A549 (cell line): ENCODE results near the gene DOCK6. TPM values are rescaled to one million over a fixed set of nuclear protein-coding genes. Genes with fewer than 3 reads are reported as not detected.

ENCODE experiments used
- ATAC-seq, 2 experiments: fragments of 200-7000 bp in 1 of 2; fragments of >200 bp in 1 of 2; cut with Nextera tagmentation in 1 of 2; cut with Tn5 transposase in 1 of 2; 3 replicates each; pipeline versions ENCODE4 v1.8.0 to v1.9.1; 2018 to 2020; ENCODE audit warnings: mild to moderate bottlenecking in 1 of 2, moderate library complexity in 1 of 2
- CTCF ChIA-PET: fragments of 300-600 bp; sonication (Branson Sonifier 250); formaldehyde crosslinking; extraction: SDS; loops from one replicate; lab custom pipeline; 2021; ENCODE audit warnings: antibody characterized with exemption, inconsistent platforms; lab: Yijun Ruan, JAX
- POLR2A ChIA-PET: fragments of 350-600 bp; formaldehyde crosslinking; extraction: SDS; loops from one replicate; lab custom pipeline; 2021; ENCODE audit warnings: antibody characterized with exemption, inconsistent platforms; lab: Yijun Ruan, JAX
- DNase-seq, 2 experiments: peaks; one replicate each; pipeline versions ENCODE4 v3.0.0 to v3.0.0-alpha.2; 2011 to 2016; ENCODE audit warnings: low read depth in 1 of 2, low spot score in 1 of 2
- FAIRE-seq: peaks from 2 replicates; lab custom pipeline; 2011; peaks lifted over from hg19 to GRCh38; lab: Jason Lieb, UNC
- H3K27ac ChIP-seq, 2 experiments: fragments of >200 bp; sonication (Bioruptor Twin); formaldehyde crosslinking; 3 replicates each; pipeline ENCODE4 v1.5.1; 2016 to 2017
- H3K4me1 ChIP-seq: fragments of >200 bp; sonication (Bioruptor Twin); formaldehyde crosslinking; 3 replicates; pipeline ENCODE4 v1.6.1; 2016
- H3K4me2 ChIP-seq: fragments of >200 bp; sonication (Bioruptor Twin); formaldehyde crosslinking; 3 replicates; pipeline ENCODE4 v1.6.1; 2016
- H3K4me3 ChIP-seq: fragments of >200 bp; sonication (Bioruptor Twin); formaldehyde crosslinking; 3 replicates; pipeline ENCODE4 v1.5.1; 2016
- H3K9me3 ChIP-seq: fragments of >200 bp; sonication (Bioruptor Twin); formaldehyde crosslinking; 3 replicates; pipeline ENCODE4 v1.6.1; 2016
- BCL3 ChIP-seq: fragments of >200 bp; sonication (Bioruptor Twin); formaldehyde crosslinking; IDR thresholded peaks from 3 replicates; pipeline ENCODE4 v1.6.1; 2016
- BHLHE40 ChIP-seq: IDR thresholded peaks from 2 replicates; pipeline ENCODE4 v1.6.1; 2012; ENCODE audit warnings: low read depth, low read length, inconsistent platforms
- CHD4 ChIP-seq: fragments of 200-600 bp; sonication (generic); IDR thresholded peaks from 2 replicates; pipeline ENCODE4 v1.6.1; 2016; ENCODE audit warnings: antibody characterized with exemption, mild to moderate bottlenecking, borderline replicate concordance
- ELK1 ChIP-seq: fragments of 150-350 bp; IDR thresholded peaks from 2 replicates; pipeline ENCODE4 v1.6.1; 2014; ENCODE audit warnings: low read depth, mild to moderate bottlenecking, low read length
- FOSB ChIP-seq: fragments of 250-450 bp; sonication (Bioruptor Pico); IDR thresholded peaks from 2 replicates; pipeline ENCODE4 v1.5.0; 2020; ENCODE audit warnings: mild to moderate bottlenecking, moderate library complexity
- FOSL2 ChIP-seq, 2 experiments: fragments of 450-650 bp in 1 of 2; fragments of >200 bp in 1 of 2; sonication (Bioruptor Twin) in 1 of 2; formaldehyde crosslinking; IDR thresholded peaks; 2 replicates each; pipeline versions ENCODE4 v1.5.0 to v1.6.1; 2016 to 2020; ENCODE audit warnings: mild to moderate bottlenecking in 1 of 2, moderate library complexity in 1 of 2
- GATA3 ChIP-seq: IDR thresholded peaks from 2 replicates; pipeline ENCODE4 v1.6.1; 2012; ENCODE audit warnings: borderline replicate concordance
- HMGXB4 ChIP-seq: fragments of 250-450 bp; sonication (Bioruptor Pico); IDR thresholded peaks from 2 replicates; pipeline ENCODE4 v1.5.0; 2021; ENCODE audit warnings: mild to moderate bottlenecking, moderate library complexity, borderline replicate concordance
- HOXA7 ChIP-seq: fragments of 250-450 bp; sonication (Bioruptor Pico); IDR thresholded peaks from 2 replicates; pipeline ENCODE4 v1.5.0; 2020; ENCODE audit warnings: mild to moderate bottlenecking, moderate library complexity
- HOXB5 ChIP-seq: fragments of 250-450 bp; sonication (Bioruptor Pico); IDR thresholded peaks from 2 replicates; pipeline ENCODE4 v1.5.0; 2020; ENCODE audit warnings: mild to moderate bottlenecking, moderate library complexity
- JUN ChIP-seq, 2 experiments: fragments of >200 bp; sonication (Bioruptor Twin); formaldehyde crosslinking; IDR thresholded peaks; 2 replicates in 1 of 2; 3 replicates in 1 of 2; pipeline ENCODE4 v1.6.1; 2016 to 2017
- JUNB ChIP-seq: fragments of >200 bp; sonication (Bioruptor Twin); formaldehyde crosslinking; IDR thresholded peaks from 2 replicates; pipeline ENCODE4 v1.6.1; 2016
- POLR2A ChIP-seq: IDR thresholded peaks from 2 replicates; pipeline ENCODE4 v1.6.1; 2012; ENCODE audit warnings: mild to moderate bottlenecking, low read length
- RCOR1 ChIP-seq: fragments of 150-350 bp; IDR thresholded peaks from 2 replicates; pipeline ENCODE4 v1.6.1; 2014; ENCODE audit warnings: antibody characterized with exemption, low read length, low read depth
- RFX5 ChIP-seq: fragments of 450-650 bp; IDR thresholded peaks from 2 replicates; pipeline ENCODE4 v1.7.1; 2014; ENCODE audit warnings: antibody characterized with exemption, mild to moderate bottlenecking, moderate library complexity
- SMC3 ChIP-seq: fragments of >200 bp; sonication (Bioruptor Twin); formaldehyde crosslinking; IDR thresholded peaks from 3 replicates; pipeline ENCODE4 v1.6.1; 2018; ENCODE audit warnings: inconsistent platforms
- USF2 ChIP-seq: fragments of 450-650 bp; IDR thresholded peaks from 2 replicates; pipeline ENCODE4 v1.6.1; 2014; ENCODE audit warnings: antibody characterized with exemption
- WGBS: methylation state at CpG from one replicate; pipeline ENCODE4 v1.1.6; 2017; ENCODE audit errors: missing lambda C conversion rate; 5-methylcytosine and 5-hydroxymethylcytosine counted together
- polyA plus RNA-seq, 4 experiments: library from polyadenylated mRNA; depleted of rRNA in 3 of 4; stranded (reverse); fragments of >200 nt; fragmentation: RNase III in 1 of 4; extraction: RNeasy Plus Mini Kit Qiagen cat#74134 plus additional on column Dnase treatment in 1 of 4; gene quantifications; 2 replicates in 3 of 4; 3 replicates in 1 of 4; pipeline ENCODE4 v1.2.3, GENCODE V29; 2011 to 2017

DOCK6 gene
- polyA plus RNA-seq, 2 of the 4 experiments (the other 2 are of a cell fraction), result 7.6 to 8.0 TPM

- Histone ChIP-seq H3K9me3 (no peaks in the 10 kb centered on the region), H3K4me2 (no peak overlapping the region), H3K27ac (no peak overlapping the region), H3K4me3 (no peak overlapping the region), H3K4me1 (peaks cover 4% of the 10 kb centered on the region; the same call in 1 of the 3 replicates)
- ATAC-seq, result no peak
- POLR2A ChIA-PET, result no interaction called here
- CTCF ChIA-PET, result interaction anchor here (1.3 kb wide), 1 partner anchor 36 kb away, joined by 4 read pairs; no protein-coding TSS in a partner anchor
- no peak for FAIRE-seq
- TF ChIP-seq JUNB (no peak), FOSB (CRISPR knock-in tag) (no peak), BHLHE40 (no peak), SMC3 (no peak), USF2 (no peak), ELK1 (no peak), HOXA7 (CRISPR knock-in tag) (no peak), BCL3 (no peak), JUN (IDR thresholded peaks at IDR 0.05) (no peak), RFX5 (no peak), HMGXB4 (CRISPR knock-in tag) (no peak)
- 75% methylated on average over 6 of the region's 8 CpGs for WGBS
- no peak for DNase-seq
Observed at GRCh38 chr19:11173516-11174155, 88.7 kb downstream of the DOCK6 start.

- peaks cover 10% of the 10 kb centered on the region; the same call in 2 of the 3 replicates for H3K4me1 ChIP-seq
- no peak overlapping the region for H3K4me3 ChIP-seq
- H3K27ac ChIP-seq, result no peak overlapping the region
- no peak for ATAC-seq
- no peak overlapping the region for H3K4me2 ChIP-seq
- WGBS, result 93% methylated on average over 5 of the region's 6 CpGs
- CTCF ChIA-PET, result interaction anchor here (0.9 to 1.7 kb wide), 2 partner anchors 18 to 35 kb away, joined by 4 read pairs; no protein-coding TSS in a partner anchor
- H3K9me3 ChIP-seq, result no peaks in the 10 kb centered on the region
- TF ChIP-seq RCOR1, result no peak
- no peak for DNase-seq
- POLR2A ChIA-PET, result no interaction called here
- no peak for FAIRE-seq
Observed at GRCh38 chr19:11172576-11172975, 89.7 kb downstream of the DOCK6 start.

GRCh38 chr19:11171144-11171543 is 91.2 kb downstream of the DOCK6 start:
- CTCF ChIA-PET, result interaction anchor here (1.7 kb wide), 1 partner anchor 17 kb away, joined by 4 read pairs; no protein-coding TSS in a partner anchor
- no peak overlapping the region for H3K4me2 ChIP-seq
- no peak for DNase-seq
- H3K27ac ChIP-seq, result no peak overlapping the region
- FAIRE-seq, result no peak
- TF ChIP-seq FOSL2 (IDR thresholded peaks at IDR 0.05) (no peak), FOSL2 (CRISPR knock-in tag; IDR thresholded peaks at IDR 0.05) (no peak), POLR2A (no peak), GATA3 (no peak), CHD4 (no peak), HOXB5 (CRISPR knock-in tag) (no peak), HMGXB4 (CRISPR knock-in tag) (no peak)
- H3K9me3 ChIP-seq, result no peaks in the 10 kb centered on the region
- no peak for ATAC-seq
- POLR2A ChIA-PET, result no interaction called here
- no peak overlapping the region for H3K4me3 ChIP-seq
- H3K4me1 ChIP-seq, result peaks cover 10% of the 10 kb centered on the region; the same call in 2 of the 3 replicates
- 88% methylated on average over 5 of the region's 5 CpGs for WGBS
